VCaP (cell line): ENCODE measurements around the gene CEP295NL.
A peak's percentile ranks its signal among the peaks of the same experiment; 100 is the strongest.
"Not testable (repeated sequence)": the region's sequence is repeated elsewhere in the genome, so short reads cannot be mapped to it uniquely, and the experiment has no call there.

Experiments
- H3K27ac ChIP-seq: fragments of 450-650 bp; 2 replicates; pipeline ENCODE4 v1.5.1; 2017
- TF ChIP-seq, protein P1 (sequence below): fragments of 450-650 bp; conservative IDR thresholded peaks from 2 replicates; pipeline ENCODE4 v1.5.1; 2017; ENCODE audit warnings: mild to moderate bottlenecking, moderate library complexity

The CEP295NL gene

GRCh38 chr17:78875363-78876093 lies 27.5 kb downstream of the CEP295NL start:
- TF ChIP-seq, protein P1, sequence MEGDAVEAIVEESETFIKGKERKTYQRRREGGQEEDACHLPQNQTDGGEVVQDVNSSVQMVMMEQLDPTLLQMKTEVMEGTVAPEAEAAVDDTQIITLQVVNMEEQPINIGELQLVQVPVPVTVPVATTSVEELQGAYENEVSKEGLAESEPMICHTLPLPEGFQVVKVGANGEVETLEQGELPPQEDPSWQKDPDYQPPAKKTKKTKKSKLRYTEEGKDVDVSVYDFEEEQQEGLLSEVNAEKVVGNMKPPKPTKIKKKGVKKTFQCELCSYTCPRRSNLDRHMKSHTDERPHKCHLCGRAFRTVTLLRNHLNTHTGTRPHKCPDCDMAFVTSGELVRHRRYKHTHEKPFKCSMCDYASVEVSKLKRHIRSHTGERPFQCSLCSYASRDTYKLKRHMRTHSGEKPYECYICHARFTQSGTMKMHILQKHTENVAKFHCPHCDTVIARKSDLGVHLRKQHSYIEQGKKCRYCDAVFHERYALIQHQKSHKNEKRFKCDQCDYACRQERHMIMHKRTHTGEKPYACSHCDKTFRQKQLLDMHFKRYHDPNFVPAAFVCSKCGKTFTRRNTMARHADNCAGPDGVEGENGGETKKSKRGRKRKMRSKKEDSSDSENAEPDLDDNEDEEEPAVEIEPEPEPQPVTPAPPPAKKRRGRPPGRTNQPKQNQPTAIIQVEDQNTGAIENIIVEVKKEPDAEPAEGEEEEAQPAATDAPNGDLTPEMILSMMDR: no peak
- no peak overlapping the region for H3K27ac ChIP-seq

GRCh38 chr17:78873519-78874340 lies 29.3 kb downstream of the CEP295NL start:
- TF ChIP-seq, protein P1: no peak
- H3K27ac ChIP-seq: no peak overlapping the region

GRCh38 chr17:78872486-78872885 lies 30.5 kb downstream of the CEP295NL start:
- TF ChIP-seq, protein P1: no peak
- no peak overlapping the region for H3K27ac ChIP-seq

GRCh38 chr17:78870621-78871020 lies 32.4 kb downstream of the CEP295NL start:
- no peak overlapping the region for H3K27ac ChIP-seq
- TF ChIP-seq, protein P1: no peak

DNA sequence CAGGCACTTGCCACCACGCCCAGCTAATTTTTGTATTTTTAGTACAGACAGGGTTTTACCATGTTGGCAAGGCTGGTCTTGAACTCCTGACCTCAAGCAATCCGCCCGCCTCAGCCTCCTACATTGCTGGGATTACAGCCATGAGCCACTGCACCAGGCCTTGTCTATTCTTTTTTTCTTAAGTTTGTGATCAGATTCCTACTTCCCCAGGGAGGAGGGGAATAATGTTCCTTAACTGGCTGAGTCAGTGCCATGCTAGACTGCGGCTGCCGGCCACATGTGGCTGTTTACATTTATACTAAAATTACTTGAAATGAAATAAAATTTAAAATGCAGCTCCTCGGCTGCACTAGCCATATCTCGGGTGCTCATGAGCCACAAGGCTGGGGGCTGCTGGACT lies 34.6 kb downstream of the CEP295NL start:
- TF ChIP-seq, protein P1: no peak

GRCh38 chr17:78867046-78867445 lies 36.0 kb downstream of the CEP295NL start:
- not testable (repeated sequence) for H3K27ac ChIP-seq

More for the DNA sequence above, 34.6 kb downstream of the CEP295NL start:
- no peak overlapping the region for H3K27ac ChIP-seq

DNA sequence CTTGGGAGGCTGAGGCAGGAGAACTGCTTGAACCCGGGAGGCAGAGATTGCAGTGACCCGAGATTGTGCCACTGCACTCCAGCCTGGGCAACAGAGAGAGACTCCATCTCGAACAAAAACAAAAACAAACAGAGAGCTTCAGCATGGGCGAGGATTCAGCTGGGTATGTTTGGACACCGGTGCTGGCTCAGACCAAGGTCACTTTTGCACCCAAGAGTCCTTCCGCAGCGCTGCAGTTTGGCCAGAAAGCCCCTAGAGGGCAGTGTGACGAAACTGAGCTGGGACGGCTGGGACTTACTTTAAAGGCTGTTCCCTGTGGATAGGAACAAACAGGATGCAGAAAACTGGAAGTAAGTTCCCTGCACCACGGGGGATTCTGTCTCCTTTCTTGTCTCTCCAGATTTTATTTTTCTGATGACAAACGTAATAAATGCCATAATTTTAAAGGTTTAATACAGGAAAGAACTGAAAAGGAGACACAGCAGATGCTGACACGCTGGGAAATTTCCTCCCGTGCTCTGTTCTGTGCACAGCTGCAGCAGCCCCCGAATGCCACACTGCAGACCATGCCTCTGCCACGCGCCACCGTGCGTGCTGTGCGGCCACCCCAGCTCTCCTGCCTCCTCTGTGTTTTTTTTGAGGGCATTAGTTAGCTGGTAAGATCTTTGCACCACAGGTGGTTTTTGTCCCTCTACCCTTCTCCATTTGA lies 37.2 kb downstream of the CEP295NL start:
- TF ChIP-seq, protein P1: peak; percentile 98
- H3K27ac ChIP-seq: peak overlapping the region; percentile 41; the same call in 1 of the 2 replicates
